DOHH2 (cell line): ENCODE data around the gene TUBB4A.

ENCODE experiments used
- H3F3A ChIP-seq: fragments of 200-600 bp; sonication (generic), shearing (Covaris generic); 2 replicates; pipeline ENCODE4 v1.6.0; 2016; ENCODE audit warnings: antibody characterized with exemption, mild to moderate bottlenecking; ENCODE audit not compliant: control insufficient read depth, insufficient read depth
- H3K27ac ChIP-seq: fragments of 200-600 bp; sonication (generic); 2 replicates; pipeline ENCODE4 v1.5.1; 2014; ENCODE audit warnings: low read depth, mild to moderate bottlenecking, low read length, moderate library complexity
- H3K27me3 ChIP-seq: fragments of 200-600 bp; sonication (generic); 2 replicates; pipeline ENCODE4 v1.6.1; 2014; ENCODE audit warnings: mild to moderate bottlenecking, low read length, mixed read lengths; ENCODE audit not compliant: control insufficient read depth
- H3K36me3 ChIP-seq: fragments of 200-600 bp; sonication (generic); 2 replicates; pipeline ENCODE4 v1.6.1; 2014; ENCODE audit warnings: mild to moderate bottlenecking, low read length, moderate library complexity, mixed read lengths; ENCODE audit not compliant: control insufficient read depth
- H3K4me1 ChIP-seq: fragments of 200-600 bp; sonication (generic); 2 replicates; pipeline ENCODE4 v1.6.1; 2014; ENCODE audit warnings: mild to moderate bottlenecking, low read length, mixed read lengths; ENCODE audit not compliant: control insufficient read depth
- H3K4me2 ChIP-seq: fragments of 200-600 bp; sonication (generic); 2 replicates; pipeline ENCODE4 v1.6.0; 2014; ENCODE audit warnings: mild to moderate bottlenecking, low read length, moderate library complexity
- H3K4me3 ChIP-seq: fragments of 200-600 bp; sonication (generic); 2 replicates; pipeline ENCODE4 v1.5.1; 2014; ENCODE audit warnings: mild to moderate bottlenecking, low read length, mixed read lengths
- H3K79me2 ChIP-seq: fragments of 200-600 bp; sonication (generic); 2 replicates; pipeline ENCODE4 v1.6.1; 2014; ENCODE audit warnings: mild to moderate bottlenecking, low read length, mixed read lengths; ENCODE audit not compliant: control insufficient read depth
- H3K9me2 ChIP-seq: fragments of 200-600 bp; sonication (generic); replicated peaks from 2 replicates; pipeline ENCODE4 v1.6.1; 2014; ENCODE audit warnings: mild to moderate bottlenecking, low read length, mixed read lengths; ENCODE audit not compliant: control insufficient read depth
- H3K9me3 ChIP-seq: fragments of 200-600 bp; sonication (generic); 2 replicates; pipeline ENCODE4 v1.6.1; 2014; ENCODE audit warnings: antibody characterized with exemption, low read length, mixed read lengths; ENCODE audit not compliant: control insufficient read depth, insufficient read depth
- H4K20me1 ChIP-seq: fragments of 200-600 bp; sonication (generic); 2 replicates; pipeline ENCODE4 v1.6.0; 2014; ENCODE audit warnings: low read depth, mild to moderate bottlenecking, antibody characterized with exemption, low read length, moderate library complexity; ENCODE audit not compliant: control insufficient read depth, insufficient read depth
- CTCF ChIP-seq: fragments of 200-600 bp; sonication (generic); IDR thresholded peaks from one replicate; pipeline ENCODE4 v1.5.1; 2014; ENCODE audit warnings: antibody characterized with exemption, mild to moderate bottlenecking, low read depth, low read length; ENCODE audit not compliant: poor library complexity, severe bottlenecking
- EZH2phosphoT487 ChIP-seq: fragments of 200-600 bp; sonication (generic); IDR thresholded peaks from 2 replicates; pipeline ENCODE4 v1.6.1; 2017; ENCODE audit warnings: borderline replicate concordance, mild to moderate bottlenecking, antibody characterized with exemption, low read length, moderate library complexity, mixed read lengths

The TUBB4A gene

GRCh38 chr19:6470173-6470572 lies 31.9 kb downstream of the TUBB4A start:
- no peaks in the 10 kb centered on the region for H3K9me2 ChIP-seq
- H4K20me1 ChIP-seq: no peaks in the 10 kb centered on the region
- no peak overlapping the region for H3K4me3 ChIP-seq
- no peak overlapping the region for H3K4me2 ChIP-seq
- peaks cover 3% of the 10 kb centered on the region for H3K36me3 ChIP-seq
- H3K27ac ChIP-seq: no peak overlapping the region
- no peaks in the 10 kb centered on the region for H3F3A ChIP-seq
- no peaks in the 10 kb centered on the region for H3K27me3 ChIP-seq
- H3K4me1 ChIP-seq: no peaks in the 10 kb centered on the region
- TF ChIP-seq CTCF (no peak), EZH2phosphoT487 (no peak)
- H3K79me2 ChIP-seq: no peaks in the 10 kb centered on the region
- H3K9me3 ChIP-seq: no peaks in the 10 kb centered on the region

- no peak overlapping the region for H3K27ac ChIP-seq
- H3K9me3 ChIP-seq: no peaks in the 10 kb centered on the region
- no peaks in the 10 kb centered on the region for H3K27me3 ChIP-seq
- TF ChIP-seq CTCF (no peak), EZH2phosphoT487 (no peak)
- no peak overlapping the region for H3K4me3 ChIP-seq
- H3K4me1 ChIP-seq: no peaks in the 10 kb centered on the region
- no peaks in the 10 kb centered on the region for H4K20me1 ChIP-seq
- H3K4me2 ChIP-seq: no peak overlapping the region
- no peaks in the 10 kb centered on the region for H3K79me2 ChIP-seq
- no peaks in the 10 kb centered on the region for H3K36me3 ChIP-seq
- H3F3A ChIP-seq: no peaks in the 10 kb centered on the region
- no peaks in the 10 kb centered on the region for H3K9me2 ChIP-seq
Observed at GRCh38 chr19:6467384-6467783, 34.7 kb downstream of the TUBB4A start.

- Histone ChIP-seq H3K36me3 (no peaks in the 10 kb centered on the region), H3K79me2 (no peaks in the 10 kb centered on the region), H3K4me1 (no peaks in the 10 kb centered on the region), H3K27me3 (no peaks in the 10 kb centered on the region), H3K27ac (no peak overlapping the region), H3K9me2 (no peaks in the 10 kb centered on the region), H3K4me2 (no peak overlapping the region), H4K20me1 (no peaks in the 10 kb centered on the region), H3F3A (no peaks in the 10 kb centered on the region), H3K9me3 (no peaks in the 10 kb centered on the region), H3K4me3 (no peak overlapping the region)
- TF ChIP-seq CTCF: no peak
- no peak for TF ChIP-seq EZH2phosphoT487
Observed at GRCh38 chr19:6466526-6467248, 35.4 kb downstream of the TUBB4A start.
